Caco-2 (cell line): ENCODE measurements around the gene DPYSL4. TPM values are rescaled to one million over a fixed set of nuclear protein-coding genes. Genes with fewer than 3 reads are reported as not detected.

Experiments
- BruUV-seq: library from RNA; stranded (reverse); fragments of 400-500 nt; replicated peaks from 2 replicates; lab custom pipeline; 2021; lab: Mats Ljungman, UMichigan
- CTCF ChIA-PET: fragments of 300-600 bp; sonication (Branson Sonifier 250); formaldehyde crosslinking; loops from one replicate; lab custom pipeline; 2022; ENCODE audit warnings: antibody characterized with exemption; lab: Charles Lee
- POLR2A ChIA-PET: fragments of 300-600 bp; sonication (Branson Sonifier 250); formaldehyde crosslinking; loops from one replicate; lab custom pipeline; 2022; ENCODE audit warnings: antibody characterized with exemption; lab: Charles Lee
- DNase-seq, 2 experiments: peaks; one replicate each; pipeline versions ENCODE4 v3.0.0 to v3.0.0-alpha.2; 2020 to 2022
- H3K27me3 ChIP-seq: replicated peaks from 2 replicates; pipeline ENCODE4 v1.6.0; 2011; ENCODE audit warnings: low read length; ENCODE audit not compliant: control insufficient read depth, insufficient read depth
- H3K36me3 ChIP-seq: 2 replicates; pipeline ENCODE4 v1.5.1; 2011; ENCODE audit warnings: low read length; ENCODE audit not compliant: control insufficient read depth, insufficient read depth
- H3K4me1 ChIP-seq: fragments of 250-450 bp; sonication (Bioruptor Pico); 2 replicates; pipeline ENCODE4 v1.5.1; 2020; ENCODE audit warnings: mild to moderate bottlenecking
- H3K4me3 ChIP-seq: 2 replicates; pipeline ENCODE4 v1.5.1; 2011; ENCODE audit warnings: low read depth, mild to moderate bottlenecking, control low read depth, low read length
- H3K9me3 ChIP-seq: fragments of 250-450 bp; sonication (Bioruptor Pico); 2 replicates; pipeline ENCODE4 v1.5.1; 2020; ENCODE audit warnings: mild to moderate bottlenecking, moderate library complexity
- H3K27ac Mint-ChIP-seq: one replicate; pipeline ENCODE4 v1.8.0; 2022; ENCODE audit warnings: mixed read lengths; ENCODE audit not compliant: unreplicated experiment
- H3K27me3 Mint-ChIP-seq: one replicate; pipeline ENCODE4 v1.8.0; 2022; ENCODE audit warnings: mixed read lengths; ENCODE audit not compliant: insufficient read depth, unreplicated experiment
- H3K36me3 Mint-ChIP-seq: one replicate; pipeline ENCODE4 v1.8.0; 2022; ENCODE audit warnings: mild to moderate bottlenecking, mixed read lengths; ENCODE audit not compliant: insufficient read depth, unreplicated experiment
- H3K4me1 Mint-ChIP-seq: one replicate; pipeline ENCODE4 v1.8.0; 2022; ENCODE audit warnings: low read depth, mixed read lengths; ENCODE audit not compliant: unreplicated experiment
- H3K4me3 Mint-ChIP-seq: one replicate; pipeline ENCODE4 v1.8.0; 2022; ENCODE audit warnings: mild to moderate bottlenecking, moderate library complexity, mixed read lengths; ENCODE audit not compliant: unreplicated experiment
- H3K9me3 Mint-ChIP-seq: one replicate; pipeline ENCODE4 v1.8.0; 2022; ENCODE audit warnings: mixed read lengths; ENCODE audit not compliant: unreplicated experiment
- intact Hi-C: fragments of 100-400 bp; cut with micrococcal nuclease; formaldehyde crosslinking; loops from one replicate; pipeline ENCODE4 v1.10.0; 2022; ENCODE audit not compliant: unreplicated experiment
- total RNA-seq: library from RNA; stranded (reverse); gene quantifications from 2 replicates; pipeline ENCODE4 v1.2.3, GENCODE V29; 2022
- TF ChIP-seq, protein P1 (sequence below), 2 experiments: fragments of 200-600 bp in 1 of 2; IDR thresholded peaks; 1 replicate in 1 of 2; 2 replicates in 1 of 2; pipeline versions ENCODE4 v1.5.1 to v1.8.0; 2011 to 2022; ENCODE audit warnings: antibody characterized with exemption in 1 of 2, control low read depth in 1 of 2, inconsistent platforms in 1 of 2, low read depth in 1 of 2, low read length in 1 of 2, mild to moderate bottlenecking in 1 of 2, moderate library complexity in 1 of 2; ENCODE audit not compliant: insufficient read depth in 1 of 2, severe bottlenecking in 1 of 2, unreplicated experiment in 1 of 2

The DPYSL4 gene
- total RNA-seq, 1 experiment from 2014 or later = not detected

DNA sequence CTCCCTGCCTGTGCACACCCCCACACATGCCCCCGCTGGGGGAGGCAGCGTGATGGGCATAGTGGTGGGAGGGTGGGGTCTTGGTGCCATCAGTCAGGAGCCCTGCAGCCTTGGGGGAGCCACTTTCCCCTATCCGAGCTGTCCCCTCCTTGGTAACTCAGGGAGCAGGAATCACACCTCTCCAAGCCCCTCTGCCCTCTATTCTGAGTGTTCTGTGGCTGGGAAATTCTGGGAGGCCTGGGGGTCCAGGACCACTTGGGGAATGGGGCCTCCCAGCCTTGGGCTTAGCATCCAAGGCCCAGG, 11.3 kb downstream of the DPYSL4 start:
- no peak overlapping the region for H3K4me3 Mint-ChIP-seq
- TF ChIP-seq, protein P1, sequence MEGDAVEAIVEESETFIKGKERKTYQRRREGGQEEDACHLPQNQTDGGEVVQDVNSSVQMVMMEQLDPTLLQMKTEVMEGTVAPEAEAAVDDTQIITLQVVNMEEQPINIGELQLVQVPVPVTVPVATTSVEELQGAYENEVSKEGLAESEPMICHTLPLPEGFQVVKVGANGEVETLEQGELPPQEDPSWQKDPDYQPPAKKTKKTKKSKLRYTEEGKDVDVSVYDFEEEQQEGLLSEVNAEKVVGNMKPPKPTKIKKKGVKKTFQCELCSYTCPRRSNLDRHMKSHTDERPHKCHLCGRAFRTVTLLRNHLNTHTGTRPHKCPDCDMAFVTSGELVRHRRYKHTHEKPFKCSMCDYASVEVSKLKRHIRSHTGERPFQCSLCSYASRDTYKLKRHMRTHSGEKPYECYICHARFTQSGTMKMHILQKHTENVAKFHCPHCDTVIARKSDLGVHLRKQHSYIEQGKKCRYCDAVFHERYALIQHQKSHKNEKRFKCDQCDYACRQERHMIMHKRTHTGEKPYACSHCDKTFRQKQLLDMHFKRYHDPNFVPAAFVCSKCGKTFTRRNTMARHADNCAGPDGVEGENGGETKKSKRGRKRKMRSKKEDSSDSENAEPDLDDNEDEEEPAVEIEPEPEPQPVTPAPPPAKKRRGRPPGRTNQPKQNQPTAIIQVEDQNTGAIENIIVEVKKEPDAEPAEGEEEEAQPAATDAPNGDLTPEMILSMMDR (IDR thresholded peaks at IDR 0.05; ENCODE audit: insufficient read depth in 1 of 2, low read depth in 1 of 2, low read length in 1 of 2, severe bottlenecking in 1 of 2, unreplicated experiment in 1 of 2) = no peak
- no peaks in the 10 kb centered on the region for H3K9me3 ChIP-seq
- ChIA-PET POLR2A (no interaction called here), CTCF (no interaction called here)
- no peaks in the 10 kb centered on the region for H3K36me3 ChIP-seq
- DNase-seq = no peak
- 0 out of 2 replicates have a peak, but pooled peaks cover 4% of the 10 kb centered on the region for H3K4me1 ChIP-seq
- no TSS peak for BruUV-seq
- no peaks in the 10 kb centered on the region for H3K9me3 Mint-ChIP-seq
- intact Hi-C loops = no loop called here
- H3K36me3 Mint-ChIP-seq = no peaks in the 10 kb centered on the region
- H3K4me3 ChIP-seq = no peak overlapping the region
- H3K27ac Mint-ChIP-seq = no peak overlapping the region
- H3K27me3 Mint-ChIP-seq = no peaks in the 10 kb centered on the region
- H3K27me3 ChIP-seq = no peaks in the 10 kb centered on the region; the same call in 1 of the 2 replicates
- H3K4me1 Mint-ChIP-seq = no peaks in the 10 kb centered on the region

DNA sequence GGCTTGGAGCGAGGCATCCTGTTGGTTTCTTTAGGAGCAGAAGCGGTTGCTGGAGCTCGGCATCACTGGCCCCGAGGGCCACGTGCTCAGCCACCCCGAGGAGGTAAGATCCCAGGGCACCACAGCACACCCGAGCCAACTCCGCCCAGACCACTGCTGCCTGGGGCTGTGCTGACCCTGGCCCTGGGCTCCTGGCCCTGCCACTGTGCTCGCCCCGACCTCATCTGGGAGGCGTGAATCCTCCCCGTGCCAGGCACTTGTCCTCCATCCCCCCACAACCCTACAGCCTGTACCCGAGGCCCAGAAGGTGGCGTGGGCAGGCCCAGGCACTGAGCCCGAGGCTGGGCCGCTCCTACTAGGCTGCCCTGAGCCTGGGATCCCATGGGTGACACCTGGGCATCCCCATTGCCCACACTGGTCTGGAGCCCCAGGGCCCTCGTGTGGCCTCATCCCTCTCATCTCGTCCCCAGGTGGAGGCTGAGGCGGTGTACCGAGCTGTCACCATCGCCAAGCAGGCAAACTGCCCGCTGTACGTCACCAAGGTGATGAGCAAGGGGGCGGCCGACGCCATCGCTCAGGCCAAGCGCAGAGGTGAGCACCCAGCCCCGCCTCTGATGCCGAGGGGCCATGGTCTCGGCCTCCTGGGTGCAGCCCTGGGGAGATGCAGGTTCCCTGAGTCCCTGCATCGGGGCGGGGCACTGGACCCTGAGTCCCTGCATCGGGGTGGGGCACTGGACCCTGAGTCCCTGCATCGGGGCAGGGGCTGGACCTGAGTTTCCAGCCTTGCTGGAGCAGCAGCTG, 11.8 kb downstream of the DPYSL4 start:
- ChIA-PET POLR2A (no interaction called here), CTCF (no interaction called here)
- no peaks in the 10 kb centered on the region for H3K9me3 ChIP-seq
- intact Hi-C loops = no loop called here
- Mint-ChIP-seq H3K4me3 (no peak overlapping the region), H3K9me3 (no peaks in the 10 kb centered on the region), H3K36me3 (no peaks in the 10 kb centered on the region), H3K4me1 (no peaks in the 10 kb centered on the region), H3K27ac (no peak overlapping the region), H3K27me3 (peaks cover 2% of the 10 kb centered on the region)
- TF ChIP-seq, protein P1 (IDR thresholded peaks at IDR 0.05; ENCODE audit: insufficient read depth in 1 of 2, low read depth in 1 of 2, low read length in 1 of 2, severe bottlenecking in 1 of 2, unreplicated experiment in 1 of 2) = no peak
- 0 out of 2 replicates have a peak, but pooled peaks cover 4% of the 10 kb centered on the region for H3K4me1 ChIP-seq
- no peak overlapping the region for H3K4me3 ChIP-seq
- no peaks in the 10 kb centered on the region; the same call in 1 of the 2 replicates for H3K27me3 ChIP-seq
- no peak for DNase-seq
- no peaks in the 10 kb centered on the region for H3K36me3 ChIP-seq
- no TSS peak for BruUV-seq

GRCh38 chr10:132199268-132199853, 12.6 kb downstream of the DPYSL4 start:
- H3K4me1 ChIP-seq = 0 out of 2 replicates have a peak, but pooled peaks cover 4% of the 10 kb centered on the region
- H3K4me3 Mint-ChIP-seq = no peak overlapping the region
- no peaks in the 10 kb centered on the region for H3K9me3 ChIP-seq
- no peaks in the 10 kb centered on the region for H3K36me3 Mint-ChIP-seq
- ChIA-PET CTCF (no interaction called here), POLR2A (no interaction called here)
- H3K27me3 ChIP-seq = no peaks in the 10 kb centered on the region
- DNase-seq = no peak
- TF ChIP-seq, protein P1 (IDR thresholded peaks at IDR 0.05; ENCODE audit: insufficient read depth in 1 of 2, low read depth in 1 of 2, low read length in 1 of 2, severe bottlenecking in 1 of 2, unreplicated experiment in 1 of 2) = no peak
- intact Hi-C loops = no loop called here
- no peaks in the 10 kb centered on the region for H3K36me3 ChIP-seq
- no peak overlapping the region for H3K27ac Mint-ChIP-seq
- peaks cover 2% of the 10 kb centered on the region for H3K27me3 Mint-ChIP-seq
- H3K9me3 Mint-ChIP-seq = no peaks in the 10 kb centered on the region
- no TSS peak for BruUV-seq
- H3K4me1 Mint-ChIP-seq = no peaks in the 10 kb centered on the region
- no peak overlapping the region for H3K4me3 ChIP-seq
